Myocyte (in vitro differentiated cells): ENCODE results near the gene MRPL4. TPM values are rescaled to one million over a fixed set of nuclear protein-coding genes. Genes with fewer than 3 reads are reported as not detected.
"Not testable (repeated sequence)": the region's sequence is repeated elsewhere in the genome, so short reads cannot be mapped to it uniquely, and the experiment has no call there.

Experiments used
- DNase-seq: peaks from one replicate; pipeline ENCODE4 v3.0.0-alpha.2; 2012; ENCODE audit warnings: low read depth
- total RNA-seq: library from RNA; depleted of rRNA; stranded (reverse); fragments of >200 nt; gene quantifications from 2 replicates; pipeline ENCODE4 v1.2.3, GENCODE V29; 2014

The MRPL4 gene
- total RNA-seq, 1 donor from 2014 or later = 94.3 TPM

- DNase-seq = no peak
Measured at GRCh38 chr19:10260141-10260584, 8.1 kb downstream of the MRPL4 start.

DNA sequence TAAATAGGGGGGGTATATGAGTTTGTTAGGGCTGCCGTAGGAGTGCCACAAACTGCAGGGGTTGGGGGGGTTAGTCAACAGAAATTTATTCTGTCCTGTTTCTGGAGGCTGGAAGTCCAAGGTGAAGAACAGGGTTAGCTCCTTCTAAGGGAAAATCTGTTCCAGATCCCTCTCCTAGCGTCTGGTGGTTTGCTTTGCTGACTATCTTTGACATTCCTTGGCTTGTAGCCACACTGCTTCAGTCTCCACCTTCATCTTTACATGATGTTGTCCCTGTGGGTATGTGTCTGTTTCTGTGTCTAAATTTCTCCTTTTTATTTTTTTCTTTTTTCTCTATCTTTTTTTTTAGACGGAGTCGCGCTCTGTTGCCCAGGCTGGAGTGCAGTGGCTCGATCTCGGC is 10.8 kb downstream of the MRPL4 start:
- no peak for DNase-seq

DNA sequence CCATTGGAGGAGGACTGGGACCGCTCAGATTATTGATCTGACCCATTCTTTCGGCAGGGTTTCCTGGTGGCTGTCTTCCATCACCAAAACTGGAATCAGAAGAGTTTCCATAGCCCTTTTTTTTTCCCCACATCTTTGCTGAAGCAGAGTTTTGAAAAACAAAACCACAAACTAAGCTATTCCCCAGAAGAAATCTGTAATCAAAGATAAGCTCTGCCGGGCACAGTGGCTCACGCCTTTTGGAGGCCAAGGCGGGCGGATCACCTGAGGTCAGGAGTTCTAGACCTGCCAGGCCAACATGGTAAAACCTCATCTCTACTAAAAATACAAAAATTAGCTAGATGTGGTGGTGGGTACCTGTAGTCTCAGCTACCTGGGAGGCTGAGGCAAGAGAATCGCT is 14.7 kb downstream of the MRPL4 start:
- DNase-seq = no peak

DNA sequence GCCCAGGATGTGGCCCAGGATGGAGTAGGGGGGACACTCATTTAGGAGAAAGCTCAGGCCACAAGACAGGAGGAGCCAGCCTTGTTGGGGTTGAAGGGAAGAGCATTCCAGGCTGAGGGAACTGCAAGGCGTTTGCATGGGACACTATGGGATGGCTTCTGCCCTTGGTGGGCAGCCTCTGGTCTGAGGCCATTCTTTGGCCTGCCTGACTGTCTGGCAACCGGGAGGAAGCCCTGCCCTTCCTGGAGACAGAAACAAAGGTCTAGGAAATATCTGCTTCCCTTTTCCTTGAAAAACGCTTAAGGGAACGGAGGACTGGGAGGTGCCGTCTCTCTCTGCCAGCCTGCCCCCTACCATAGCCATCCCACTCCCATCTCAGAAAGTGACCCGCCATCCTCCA is 16.1 kb downstream of the MRPL4 start:
- DNase-seq = no peak

DNA sequence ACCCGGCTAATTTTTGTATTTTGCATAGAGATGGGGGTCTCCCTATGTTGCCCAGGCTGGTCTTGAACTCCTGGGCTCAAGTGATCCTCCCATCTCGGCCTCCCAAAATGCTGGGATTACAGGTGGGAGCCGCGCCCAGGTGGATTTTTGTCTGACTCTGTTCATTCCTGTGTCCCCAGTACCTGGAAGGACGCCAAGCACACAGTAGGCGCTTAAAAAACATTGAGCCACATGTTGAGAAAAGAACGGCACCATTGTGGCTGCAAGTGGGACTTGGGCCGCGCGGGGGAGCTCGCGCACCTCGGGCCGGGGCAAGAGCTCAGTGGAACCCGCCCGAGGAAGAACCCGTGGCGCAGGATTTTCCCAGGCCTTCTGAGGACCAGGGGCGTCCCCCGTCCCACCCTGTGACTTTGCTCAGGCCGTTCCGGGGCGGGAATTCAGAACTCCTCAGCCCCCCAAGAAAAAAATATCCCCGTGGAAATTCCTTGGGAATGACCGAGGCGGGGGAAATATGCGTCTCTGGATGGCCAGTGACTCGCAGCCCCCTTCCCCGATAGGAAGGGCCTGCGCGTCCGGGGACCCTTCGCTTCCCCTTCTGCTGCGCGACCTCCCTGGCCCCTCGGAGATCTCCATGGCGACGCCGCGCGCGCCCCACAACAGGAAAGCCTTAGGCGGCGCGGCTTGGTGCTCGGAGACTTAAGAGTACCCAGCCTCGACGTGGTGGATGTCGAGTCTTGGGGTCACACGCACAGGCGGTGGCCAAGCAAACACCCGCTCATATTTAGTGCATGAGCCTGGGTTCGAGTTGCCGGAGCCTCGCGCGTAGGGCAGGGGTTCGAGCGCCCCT is 17.5 kb downstream of the MRPL4 start:
- peak; percentile 70 for DNase-seq

- no peak for DNase-seq
Measured at GRCh38 chr19:10270180-10270615, 18.2 kb downstream of the MRPL4 start.

DNA sequence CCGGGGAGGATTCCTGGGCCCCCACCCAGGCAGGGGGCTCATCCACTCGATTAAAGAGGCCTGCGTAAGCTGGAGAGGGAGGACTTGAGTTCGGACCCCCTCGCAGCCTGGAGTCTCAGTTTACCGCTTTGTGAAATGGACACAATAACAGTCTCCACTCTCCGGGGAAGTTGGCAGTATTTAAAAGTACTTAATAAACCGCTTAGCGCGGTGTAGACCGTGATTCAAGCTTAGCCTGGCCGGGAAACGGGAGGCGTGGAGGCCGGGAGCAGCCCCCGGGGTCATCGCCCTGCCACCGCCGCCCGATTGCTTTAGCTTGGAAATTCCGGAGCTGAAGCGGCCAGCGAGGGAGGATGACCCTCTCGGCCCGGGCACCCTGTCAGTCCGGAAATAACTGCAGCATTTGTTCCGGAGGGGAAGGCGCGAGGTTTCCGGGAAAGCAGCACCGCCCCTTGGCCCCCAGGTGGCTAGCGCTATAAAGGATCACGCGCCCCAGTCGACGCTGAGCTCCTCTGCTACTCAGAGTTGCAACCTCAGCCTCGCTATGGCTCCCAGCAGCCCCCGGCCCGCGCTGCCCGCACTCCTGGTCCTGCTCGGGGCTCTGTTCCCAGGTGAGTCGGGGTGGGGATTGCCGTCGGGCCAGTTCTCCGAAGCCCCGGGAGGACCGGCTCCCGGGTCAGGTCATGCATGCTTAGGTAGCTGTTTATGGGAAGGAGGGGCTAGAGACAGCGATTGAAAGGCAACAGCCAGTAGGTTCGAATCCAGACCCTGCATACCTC is 18.8 kb downstream of the MRPL4 start, which contains the start of gene ICAM1:
Gene ICAM1, plus strand, starts transcription at position 505 of the 779 bp plus-strand sequence. Its CDS starts 40 bp downstream, at position 545.
- peak; percentile 33 for DNase-seq

GRCh38 chr19:10271543-10272086 is 19.6 kb downstream of the MRPL4 start:
- no peak for DNase-seq

DNA sequence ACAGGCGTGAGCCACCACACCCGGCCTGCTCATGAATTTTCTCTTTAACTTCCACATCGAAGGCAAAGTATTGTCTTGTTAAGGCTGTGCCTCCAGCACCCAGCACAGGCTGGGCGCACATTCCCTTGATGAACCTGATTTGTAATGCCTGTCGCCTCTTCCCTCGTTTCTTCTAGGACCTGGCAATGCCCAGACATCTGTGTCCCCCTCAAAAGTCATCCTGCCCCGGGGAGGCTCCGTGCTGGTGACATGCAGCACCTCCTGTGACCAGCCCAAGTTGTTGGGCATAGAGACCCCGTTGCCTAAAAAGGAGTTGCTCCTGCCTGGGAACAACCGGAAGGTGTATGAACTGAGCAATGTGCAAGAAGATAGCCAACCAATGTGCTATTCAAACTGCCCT is 22.6 kb downstream of the MRPL4 start:
- no peak for DNase-seq

- no peak for DNase-seq
Measured at GRCh38 chr19:10277795-10278589, 26.0 kb downstream of the MRPL4 start.

GRCh38 chr19:10278935-10279334 is 26.9 kb downstream of the MRPL4 start:
- no peak for DNase-seq

DNA sequence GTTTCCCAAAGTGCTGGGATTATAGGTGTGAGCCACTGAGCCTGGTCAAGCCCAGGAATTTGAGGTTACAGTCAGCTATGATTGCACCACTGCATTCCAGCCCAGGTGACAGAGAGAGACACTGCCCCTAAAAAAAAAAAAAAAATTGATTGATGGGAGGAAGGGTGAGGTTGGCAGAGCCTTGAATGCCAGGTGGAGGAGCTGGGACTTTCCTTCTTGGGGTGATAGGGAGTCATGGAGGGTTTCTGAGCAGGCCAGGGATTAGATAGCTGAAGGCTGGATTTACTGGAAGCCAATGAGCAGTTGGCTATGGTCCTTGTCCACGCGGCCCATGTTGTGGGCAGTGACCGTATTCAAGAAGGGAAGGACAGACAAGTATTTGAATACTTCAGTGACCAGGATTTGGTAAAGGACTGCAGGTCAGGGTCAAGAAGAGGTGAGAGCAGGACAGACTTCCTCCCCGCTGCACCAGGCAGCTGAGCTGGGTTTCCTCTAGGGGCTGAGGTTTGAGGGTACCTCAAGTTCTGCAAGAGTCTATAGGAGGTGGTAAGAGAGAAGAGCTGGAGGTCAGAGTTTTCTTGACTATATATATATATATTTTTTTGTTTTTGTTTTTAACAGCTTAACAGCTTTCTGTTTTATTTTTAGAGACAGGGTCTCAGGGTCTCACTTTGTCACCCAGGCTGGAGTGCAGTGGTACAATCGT is 27.9 kb downstream of the MRPL4 start:
- no peak for DNase-seq

DNA sequence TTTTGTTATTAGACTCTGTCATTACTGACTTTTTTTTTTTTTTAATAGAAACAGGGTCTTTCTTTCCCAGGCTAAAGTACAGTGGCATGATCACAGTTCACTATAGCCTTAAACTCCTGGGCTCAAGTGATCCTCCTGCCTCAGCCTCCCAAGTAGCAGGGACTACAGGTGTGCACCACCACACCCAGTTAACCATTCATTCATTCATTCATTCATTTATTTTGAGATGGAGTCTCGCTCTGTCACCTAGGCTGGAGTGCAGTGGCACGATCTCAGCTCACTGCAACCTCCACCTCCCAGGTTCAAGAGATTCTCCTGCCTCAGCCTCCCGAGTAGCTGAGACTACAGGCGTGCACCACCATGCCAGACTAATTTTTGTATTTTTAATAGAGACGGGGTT is 30.0 kb downstream of the MRPL4 start:
- DNase-seq = not testable (repeated sequence)

DNA sequence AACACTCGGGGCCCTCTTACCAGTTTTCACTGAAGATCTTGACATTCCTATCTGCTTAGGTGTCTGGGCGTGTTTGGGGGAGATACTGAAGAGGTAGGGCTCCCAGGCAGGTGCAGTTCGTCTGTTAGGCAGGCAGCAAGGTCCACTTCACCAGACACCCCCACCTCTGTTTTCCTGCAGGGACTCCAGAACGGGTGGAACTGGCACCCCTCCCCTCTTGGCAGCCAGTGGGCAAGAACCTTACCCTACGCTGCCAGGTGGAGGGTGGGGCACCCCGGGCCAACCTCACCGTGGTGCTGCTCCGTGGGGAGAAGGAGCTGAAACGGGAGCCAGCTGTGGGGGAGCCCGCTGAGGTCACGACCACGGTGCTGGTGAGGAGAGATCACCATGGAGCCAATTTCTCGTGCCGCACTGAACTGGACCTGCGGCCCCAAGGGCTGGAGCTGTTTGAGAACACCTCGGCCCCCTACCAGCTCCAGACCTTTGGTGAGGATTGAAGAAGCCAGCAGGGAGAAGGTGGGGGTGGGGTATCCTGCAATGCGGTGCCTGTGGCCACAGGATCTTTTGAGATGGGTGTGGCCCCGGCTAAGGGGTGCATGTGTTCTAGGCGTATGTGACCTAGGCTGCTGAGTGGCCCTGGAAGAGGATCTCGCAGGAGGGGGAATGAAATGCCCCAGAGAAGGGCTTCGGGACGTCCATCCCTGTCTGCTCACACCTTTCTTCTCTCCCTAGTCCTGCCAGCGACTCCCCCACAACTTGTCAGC is 31.5 kb downstream of the MRPL4 start:
- DNase-seq = no peak

- no peak for DNase-seq
Measured at GRCh38 chr19:10284065-10284959, 32.3 kb downstream of the MRPL4 start.

GRCh38 chr19:10284960-10285278 is 32.9 kb downstream of the MRPL4 start:
- DNase-seq = no peak

DNA sequence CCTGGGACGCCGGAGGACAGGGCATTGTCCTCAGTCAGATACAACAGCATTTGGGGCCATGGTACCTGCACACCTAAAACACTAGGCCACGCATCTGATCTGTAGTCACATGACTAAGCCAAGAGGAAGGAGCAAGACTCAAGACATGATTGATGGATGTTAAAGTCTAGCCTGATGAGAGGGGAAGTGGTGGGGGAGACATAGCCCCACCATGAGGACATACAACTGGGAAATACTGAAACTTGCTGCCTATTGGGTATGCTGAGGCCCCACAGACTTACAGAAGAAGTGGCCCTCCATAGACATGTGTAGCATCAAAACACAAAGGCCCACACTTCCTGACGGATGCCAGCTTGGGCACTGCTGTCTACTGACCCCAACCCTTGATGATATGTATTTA is 33.4 kb downstream of the MRPL4 start:
- DNase-seq = no peak

DNA sequence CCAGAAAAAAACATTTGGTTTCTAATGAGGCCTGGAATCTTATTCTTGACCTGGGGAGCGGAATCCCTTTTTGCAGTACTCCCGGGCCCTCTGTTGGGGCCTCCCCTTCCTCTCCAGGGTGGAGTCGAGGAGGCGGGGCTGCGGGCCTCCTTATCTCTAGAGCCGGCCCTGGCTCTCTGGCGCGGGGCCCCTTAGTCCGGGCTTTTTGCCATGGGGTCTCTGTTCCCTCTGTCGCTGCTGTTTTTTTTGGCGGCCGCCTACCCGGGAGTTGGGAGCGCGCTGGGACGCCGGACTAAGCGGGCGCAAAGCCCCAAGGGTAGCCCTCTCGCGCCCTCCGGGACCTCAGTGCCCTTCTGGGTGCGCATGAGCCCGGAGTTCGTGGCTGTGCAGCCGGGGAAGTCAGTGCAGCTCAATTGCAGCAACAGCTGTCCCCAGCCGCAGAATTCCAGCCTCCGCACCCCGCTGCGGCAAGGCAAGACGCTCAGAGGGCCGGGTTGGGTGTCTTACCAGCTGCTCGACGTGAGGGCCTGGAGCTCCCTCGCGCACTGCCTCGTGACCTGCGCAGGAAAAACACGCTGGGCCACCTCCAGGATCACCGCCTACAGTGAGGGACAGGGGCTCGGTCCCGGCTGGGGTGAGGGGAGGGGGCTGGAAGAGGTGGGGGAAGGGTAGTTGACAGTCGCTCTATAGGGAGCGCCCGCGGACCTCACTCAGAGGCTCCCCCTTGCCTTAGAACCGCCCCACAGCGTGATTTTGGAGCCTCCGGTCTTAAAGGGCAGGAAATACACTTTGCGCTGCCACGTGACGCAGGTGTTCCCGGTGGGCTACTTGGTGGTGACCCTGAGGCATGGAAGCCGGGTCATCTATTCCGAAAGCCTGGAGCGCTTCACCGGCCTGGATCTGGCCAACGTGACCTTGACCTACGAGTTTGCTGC is 35.1 kb downstream of the MRPL4 start, which contains the start of gene ICAM4:
Gene ICAM4, plus strand, starts transcription at position 153 of the 935 bp plus-strand sequence. Its CDS starts 58 bp downstream, at position 211.
- peak; percentile 79 for DNase-seq
